HCT116 (cell line): ENCODE measurements around the gene VWA3B. TPM values are rescaled to one million over a fixed set of nuclear protein-coding genes. Genes with fewer than 3 reads are reported as not detected.
"Not testable (repeated sequence)": the region's sequence is repeated elsewhere in the genome, so short reads cannot be mapped to it uniquely, and the experiment has no call there.

Experiments
- ATAC-seq: fragments of 200-7000 bp; cut with Tn5 transposase; 2 replicates; pipeline ENCODE4 v1.9.1; 2020; ENCODE audit warnings: mild to moderate bottlenecking, moderate library complexity
- BruUV-seq: library from RNA; stranded (reverse); fragments of 400-500 nt; replicated peaks from 2 replicates; lab custom pipeline; 2021; lab: Mats Ljungman, UMichigan
- CTCF ChIA-PET: fragments of 300-600 bp; sonication (Branson Sonifier 250); formaldehyde crosslinking; loops from one replicate; lab custom pipeline; 2021; ENCODE audit warnings: antibody characterized with exemption; lab: Charles Lee
- POLR2A ChIA-PET: fragments of 300-600, 350-600 bp; sonication (Branson Sonifier 250); formaldehyde crosslinking; loops from one replicate; lab custom pipeline; 2021; ENCODE audit warnings: antibody characterized with exemption; lab: Charles Lee
- RAD21 ChIA-PET, 2 experiments: fragments of 300-600 bp; sonication (Branson Sonifier 250); formaldehyde crosslinking; loops; one replicate each; lab custom pipeline; 2023; ENCODE audit warnings: low total read pairs in 2 of 2; ENCODE audit not compliant: uncharacterized antibody in 2 of 2, unreplicated experiment in 2 of 2, low non-redundant PET in 1 of 2; lab: Charles Lee
- DNase-seq: peaks from one replicate; pipeline ENCODE4 v3.0.0-alpha.2; 2010; ENCODE audit warnings: low read depth, low spot score
- H2AFZ ChIP-seq: fragments of 200-600 bp; shearing (Covaris generic), sonication (generic); 2 replicates; pipeline ENCODE4 v1.6.1; 2017; ENCODE audit warnings: low read depth, mixed run types, mixed read lengths, antibody characterized with exemption, low read length; ENCODE audit not compliant: poor library complexity, severe bottlenecking
- H3K27ac ChIP-seq: 2 replicates; pipeline ENCODE4 v1.5.1; 2012; ENCODE audit warnings: low read depth, low read length
- H3K27me3 ChIP-seq: fragments of 200-600 bp; sonication (generic); 2 replicates; pipeline ENCODE4 v1.6.1; 2016; ENCODE audit warnings: mixed run types, low read length, mixed read lengths; ENCODE audit not compliant: insufficient read depth
- H3K36me3 ChIP-seq, 2 experiments: fragments of 200-500 bp in 1 of 2; fragments of 200-600 bp in 1 of 2; sonication (Bioruptor generic) in 1 of 2; sonication (generic) in 1 of 2; 2 replicates each; pipeline versions ENCODE4 v1.5.1 to v1.6.1; 2014 to 2016; ENCODE audit warnings: low read length in 2 of 2, inconsistent platforms in 1 of 2, mixed read lengths in 1 of 2, mixed run types in 1 of 2; ENCODE audit not compliant: insufficient read depth in 2 of 2, control insufficient read depth in 1 of 2
- H3K4me1 ChIP-seq, 2 experiments: fragments of 200-600 bp in 1 of 2; sonication (generic) in 1 of 2; 2 replicates each; pipeline versions ENCODE4 v1.5.1 to v1.6.1; 2012 to 2017; ENCODE audit warnings: low read length in 2 of 2, inconsistent platforms in 1 of 2, mild to moderate bottlenecking in 1 of 2, mixed read lengths in 1 of 2, mixed run types in 1 of 2, moderate library complexity in 1 of 2; ENCODE audit not compliant: insufficient read depth in 2 of 2, control insufficient read depth in 1 of 2
- H3K4me2 ChIP-seq: fragments of 200-600 bp; sonication (generic); 2 replicates; pipeline ENCODE4 v1.6.1; 2017; ENCODE audit warnings: mixed run types, low read length, mixed read lengths
- H3K4me3 ChIP-seq, 2 experiments: fragments of 200-600 bp in 1 of 2; sonication (generic) in 1 of 2; replicated peaks in 1 of 2; 2 replicates each; pipeline ENCODE4 v1.5.1; 2011 to 2016; ENCODE audit warnings: low read length in 2 of 2, control low read depth in 1 of 2, low read depth in 1 of 2, mild to moderate bottlenecking in 1 of 2, mixed read lengths in 1 of 2, mixed run types in 1 of 2
- H3K79me2 ChIP-seq: fragments of 200-600 bp; sonication (generic); 2 replicates; pipeline ENCODE4 v1.6.1; 2017; ENCODE audit warnings: mild to moderate bottlenecking, mixed run types, low read length, moderate library complexity, mixed read lengths; ENCODE audit not compliant: insufficient read depth
- H3K9ac ChIP-seq: fragments of 200-600 bp; sonication (generic); 2 replicates; pipeline ENCODE4 v1.6.1; 2016; ENCODE audit warnings: low read length, mixed read lengths
- H3K9me2 ChIP-seq: fragments of 200-600 bp; sonication (generic), shearing (Covaris generic); 2 replicates; pipeline ENCODE4 v1.6.1; 2017; ENCODE audit warnings: mixed run types, mild to moderate bottlenecking, moderate library complexity; ENCODE audit not compliant: insufficient read depth
- H3K9me3 ChIP-seq, 2 experiments: fragments of 200-500 bp in 1 of 2; fragments of 200-600 bp in 1 of 2; sonication (Bioruptor generic) in 1 of 2; sonication (generic) in 1 of 2; 2 replicates each; pipeline ENCODE4 v1.6.1; 2014 to 2017; ENCODE audit warnings: low read length in 2 of 2, mixed read lengths in 2 of 2, inconsistent platforms in 1 of 2, low read depth in 1 of 2, mild to moderate bottlenecking in 1 of 2, mixed run types in 1 of 2, moderate library complexity in 1 of 2; ENCODE audit not compliant: control insufficient read depth in 1 of 2, insufficient read depth in 1 of 2
- H4K20me1 ChIP-seq: fragments of 200-600 bp; sonication (generic), shearing (Covaris generic); 2 replicates; pipeline ENCODE4 v1.6.1; 2017; ENCODE audit warnings: mixed run types, mild to moderate bottlenecking, moderate library complexity; ENCODE audit not compliant: insufficient read depth
- CEBPB ChIP-seq: IDR thresholded peaks from 2 replicates; pipeline ENCODE4 v1.6.1; 2012; ENCODE audit warnings: low read depth
- EZH2phosphoT487 ChIP-seq: fragments of 200-600 bp; IDR thresholded peaks from 2 replicates; pipeline ENCODE4 v1.6.1; 2018; ENCODE audit warnings: antibody characterized with exemption, borderline replicate concordance
- FOSL1 ChIP-seq: IDR thresholded peaks from 2 replicates; pipeline ENCODE4 v1.6.1; 2012; ENCODE audit warnings: low read depth
- JUND ChIP-seq: IDR thresholded peaks from 2 replicates; pipeline ENCODE4 v1.6.1; 2012
- POLR2A ChIP-seq: IDR thresholded peaks from 2 replicates; pipeline ENCODE4 v1.7.0; 2011; ENCODE audit warnings: borderline replicate concordance; ENCODE audit not compliant: insufficient read depth, insufficient read length; ENCODE audit errors: extremely low read depth
- RAD21 ChIP-seq: IDR thresholded peaks from 2 replicates; pipeline ENCODE4 v1.6.1; 2012; ENCODE audit warnings: low read depth, mild to moderate bottlenecking
- SIN3A ChIP-seq: IDR thresholded peaks from 2 replicates; pipeline ENCODE4 v1.6.1; 2012; ENCODE audit warnings: low read depth
- SP1 ChIP-seq: IDR thresholded peaks from 2 replicates; pipeline ENCODE4 v1.6.1; 2012; ENCODE audit warnings: low read depth
- SRF ChIP-seq: IDR thresholded peaks from 2 replicates; pipeline ENCODE4 v1.6.1; 2012; ENCODE audit warnings: low read depth
- YY1 ChIP-seq: IDR thresholded peaks from 2 replicates; pipeline ENCODE4 v1.6.1; 2011; ENCODE audit warnings: low read length, low read depth, moderate library complexity, mild to moderate bottlenecking; ENCODE audit not compliant: insufficient replicate concordance; ENCODE audit errors: extremely low read depth
- ZBTB33 ChIP-seq: IDR thresholded peaks from 2 replicates; pipeline ENCODE4 v1.6.1; 2011; ENCODE audit warnings: mild to moderate bottlenecking, low read length, moderate library complexity; ENCODE audit not compliant: insufficient replicate concordance; ENCODE audit errors: extremely low read depth
- ZFX ChIP-seq: fragments of 450-650 bp; IDR thresholded peaks from 2 replicates; pipeline ENCODE4 v1.6.1; 2017
- ZNF274 ChIP-seq: fragments of 200-500 bp; sonication (Bioruptor generic); IDR thresholded peaks from 2 replicates; pipeline ENCODE4 v1.6.1; 2014; ENCODE audit warnings: mild to moderate bottlenecking, low read depth, low read length, inconsistent platforms
- intact Hi-C: fragments of 100-400 bp; cut with micrococcal nuclease; formaldehyde crosslinking; loops from 2 replicates; pipeline ENCODE4 v1.10.0; 2022
- total RNA-seq: library from RNA; stranded (reverse); gene quantifications from one replicate; pipeline ENCODE4 v1.2.1, GENCODE V29; 2021; ENCODE audit not compliant: unreplicated experiment
- TF ChIP-seq, protein P1 (sequence below), 3 experiments: fragments of 200-600 bp in 1 of 3; sonication (generic) in 1 of 3; IDR thresholded peaks in 2 of 3; conservative IDR thresholded peaks in 1 of 3; 2 replicates each; pipeline ENCODE4 v1.5.1; 2012 to 2017; ENCODE audit warnings: low read depth in 2 of 3, low read length in 2 of 3, antibody characterized with exemption in 1 of 3, borderline replicate concordance in 1 of 3, control low read depth in 1 of 3, mild to moderate bottlenecking in 1 of 3, mixed read lengths in 1 of 3, mixed run types in 1 of 3, moderate library complexity in 1 of 3; ENCODE audit not compliant: insufficient read depth in 1 of 3
- TF ChIP-seq, protein P2 (sequence below): IDR thresholded peaks from 2 replicates; pipeline ENCODE4 v1.6.1; 2012
- TF ChIP-seq, protein P3 (sequence below): IDR thresholded peaks from 2 replicates; pipeline ENCODE4 v1.6.1; 2012

Gene VWA3B
- total RNA-seq, 1 experiment from 2014 or later, result 0.47 TPM

DNA sequence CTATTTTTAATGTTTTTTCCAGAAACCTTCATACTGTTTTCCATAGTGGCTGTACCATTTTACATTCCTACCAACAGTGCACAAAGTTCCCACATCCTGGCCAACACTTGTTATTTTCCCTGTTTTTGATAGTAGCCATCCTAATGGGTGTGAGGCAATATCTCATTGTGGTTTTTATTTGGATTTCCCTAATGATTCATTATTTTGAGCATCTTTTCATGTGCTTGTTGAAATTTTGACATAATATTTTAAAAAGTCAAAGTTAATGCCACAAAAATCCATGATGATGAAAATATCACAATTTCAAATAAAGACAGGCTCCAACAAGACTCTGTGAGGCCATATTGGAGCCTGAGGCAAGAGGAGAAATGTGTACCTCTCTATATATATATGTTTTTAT lies 50.2 kb downstream of the VWA3B start:
- intact Hi-C loops, result no loop called here
- ChIA-PET POLR2A (no interaction called here), CTCF (no interaction called here), RAD21 (no interaction called here)
- H2AFZ ChIP-seq, result no peak overlapping the region
- no peak for DNase-seq
- no peaks in the 10 kb centered on the region for H3K36me3 ChIP-seq
- no peak overlapping the region for H3K9ac ChIP-seq
- H3K9me3 ChIP-seq, result no peaks in the 10 kb centered on the region
- no peak for ATAC-seq
- H3K27ac ChIP-seq, result no peak overlapping the region
- no peaks in the 10 kb centered on the region for H4K20me1 ChIP-seq
- no peaks in the 10 kb centered on the region for H3K27me3 ChIP-seq
- no peaks in the 10 kb centered on the region for H3K4me1 ChIP-seq
- H3K79me2 ChIP-seq, result no peaks in the 10 kb centered on the region
- no peaks in the 10 kb centered on the region for H3K9me2 ChIP-seq
- H3K4me3 ChIP-seq, result no peak overlapping the region
- BruUV-seq, result no TSS peak
- H3K4me2 ChIP-seq, result no peak overlapping the region
- TF ChIP-seq SIN3A (no peak), EZH2phosphoT487 (no peak), JUND (no peak), POLR2A (no peak), YY1 (no peak), RAD21 (no peak), FOSL1 (no peak), ZBTB33 (no peak), ZNF274 (no peak), CEBPB (no peak), SP1 (no peak), SRF (no peak), ZFX (no peak)
- TF ChIP-seq, protein P1, sequence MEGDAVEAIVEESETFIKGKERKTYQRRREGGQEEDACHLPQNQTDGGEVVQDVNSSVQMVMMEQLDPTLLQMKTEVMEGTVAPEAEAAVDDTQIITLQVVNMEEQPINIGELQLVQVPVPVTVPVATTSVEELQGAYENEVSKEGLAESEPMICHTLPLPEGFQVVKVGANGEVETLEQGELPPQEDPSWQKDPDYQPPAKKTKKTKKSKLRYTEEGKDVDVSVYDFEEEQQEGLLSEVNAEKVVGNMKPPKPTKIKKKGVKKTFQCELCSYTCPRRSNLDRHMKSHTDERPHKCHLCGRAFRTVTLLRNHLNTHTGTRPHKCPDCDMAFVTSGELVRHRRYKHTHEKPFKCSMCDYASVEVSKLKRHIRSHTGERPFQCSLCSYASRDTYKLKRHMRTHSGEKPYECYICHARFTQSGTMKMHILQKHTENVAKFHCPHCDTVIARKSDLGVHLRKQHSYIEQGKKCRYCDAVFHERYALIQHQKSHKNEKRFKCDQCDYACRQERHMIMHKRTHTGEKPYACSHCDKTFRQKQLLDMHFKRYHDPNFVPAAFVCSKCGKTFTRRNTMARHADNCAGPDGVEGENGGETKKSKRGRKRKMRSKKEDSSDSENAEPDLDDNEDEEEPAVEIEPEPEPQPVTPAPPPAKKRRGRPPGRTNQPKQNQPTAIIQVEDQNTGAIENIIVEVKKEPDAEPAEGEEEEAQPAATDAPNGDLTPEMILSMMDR (IDR thresholded peaks at IDR 0.05 in 2 of 3, conservative IDR thresholded peaks at IDR 0.05 in 1 of 3; ENCODE audit: borderline replicate concordance in 1 of 3, insufficient read depth in 1 of 3, low read depth in 2 of 3, low read length in 2 of 3), result no peak
- TF ChIP-seq, protein P2, sequence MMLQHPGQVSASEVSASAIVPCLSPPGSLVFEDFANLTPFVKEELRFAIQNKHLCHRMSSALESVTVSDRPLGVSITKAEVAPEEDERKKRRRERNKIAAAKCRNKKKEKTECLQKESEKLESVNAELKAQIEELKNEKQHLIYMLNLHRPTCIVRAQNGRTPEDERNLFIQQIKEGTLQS, result no peak
- TF ChIP-seq, protein P3, sequence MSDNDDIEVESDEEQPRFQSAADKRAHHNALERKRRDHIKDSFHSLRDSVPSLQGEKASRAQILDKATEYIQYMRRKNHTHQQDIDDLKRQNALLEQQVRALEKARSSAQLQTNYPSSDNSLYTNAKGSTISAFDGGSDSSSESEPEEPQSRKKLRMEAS, result no peak
- TF ChIP-seq, all 23 proteins: peak for 0

GRCh38 chr2:98138978-98139377 lies 52.0 kb downstream of the VWA3B start:
- H3K9me3 ChIP-seq, BruUV-seq, ATAC-seq, H3K9ac ChIP-seq, H3K4me1 ChIP-seq, H3K9me2 ChIP-seq, intact Hi-C loops, CTCF ChIA-PET, H3K79me2 ChIP-seq, DNase-seq, H3K27me3 ChIP-seq, POLR2A ChIA-PET, RAD21 ChIA-PET, H3K4me3 ChIP-seq, H4K20me1 ChIP-seq, H3K36me3 ChIP-seq, H3K4me2 ChIP-seq, H3K27ac ChIP-seq, H2AFZ ChIP-seq: not testable (repeated sequence)
